Measurements from ENCODE around the gene INHA. TPM values are rescaled to one million over a fixed set of nuclear protein-coding genes. Genes with fewer than 3 reads are reported as not detected.

Gene INHA
- 0.11 and 0.50 TPM in 2 replicates for total RNA-seq

GRCh38 chr2:219572237-219573001 lies at the start of gene INHA:
Gene INHA, plus strand, starts transcription at chr2:219572310. Its CDS starts 65 bp downstream, at chr2:219572375.

GRCh38 chr2:219543596-219544358 lies 28.3 kb upstream of the INHA start, which contains the start of the genes CHPF and TMEM198:
Gene CHPF, minus strand, starts transcription at chr2:219543809. Its CDS starts 271 bp downstream, at chr2:219543538.
Gene TMEM198, plus strand, starts transcription at chr2:219544028. Its CDS starts 700 bp downstream, at chr2:219544728.

GRCh38 chr2:219571311-219572236 lies 536 bp upstream of the INHA start, which contains the start of gene OBSL1:
Gene OBSL1, minus strand, starts transcription at chr2:219571539. Its CDS starts 307 bp downstream, at chr2:219571232.

GRCh38 chr2:219597552-219598307 lies 25.6 kb downstream of the INHA start, which contains the start of gene STK11IP:
Gene STK11IP, plus strand, starts transcription at chr2:219597857. Its CDS starts 263 bp downstream, at chr2:219598120.

Other genes with a start within 250 kb of the INHA start
- not detected in 2 replicates for gene RESP18, start 239.6 kb upstream of the INHA start, total RNA-seq
- 80.4 and 85.0 TPM in 2 replicates for gene DNPEP, start 184.4 kb upstream of the INHA start, total RNA-seq
- gene DES, start 153.9 kb upstream of the INHA start, total RNA-seq = 284 and 858 TPM in 2 replicates
- 38.8 and 60.6 TPM in 2 replicates for gene SPEG, start 137.5 kb upstream of the INHA start, total RNA-seq
- 67.4 and 70.6 TPM in 2 replicates for gene GMPPA, start 73.4 kb upstream of the INHA start, total RNA-seq
- 0.25 and 0.55 TPM in 2 replicates for gene ASIC4, start 57.8 kb upstream of the INHA start, total RNA-seq
- 187 and 327 TPM in 2 replicates for gene CHPF, start 28.5 kb upstream of the INHA start, total RNA-seq
- gene TMEM198, start 28.3 kb upstream of the INHA start, total RNA-seq = 0.77 and 1.9 TPM in 2 replicates
- 47.6 and 70.9 TPM in 2 replicates for gene OBSL1, start 771 bp upstream of the INHA start, total RNA-seq
- 17.9 and 18.6 TPM in 2 replicates for gene STK11IP, start 25.5 kb downstream of the INHA start, total RNA-seq
- gene SLC4A3, start 55.3 kb downstream of the INHA start, total RNA-seq = 4.3 and 9.5 TPM in 2 replicates

Data from uterine smooth muscle cell (primary cell).